ENCODE measurements around the gene DSG3.

Gene DSG3

DNA sequence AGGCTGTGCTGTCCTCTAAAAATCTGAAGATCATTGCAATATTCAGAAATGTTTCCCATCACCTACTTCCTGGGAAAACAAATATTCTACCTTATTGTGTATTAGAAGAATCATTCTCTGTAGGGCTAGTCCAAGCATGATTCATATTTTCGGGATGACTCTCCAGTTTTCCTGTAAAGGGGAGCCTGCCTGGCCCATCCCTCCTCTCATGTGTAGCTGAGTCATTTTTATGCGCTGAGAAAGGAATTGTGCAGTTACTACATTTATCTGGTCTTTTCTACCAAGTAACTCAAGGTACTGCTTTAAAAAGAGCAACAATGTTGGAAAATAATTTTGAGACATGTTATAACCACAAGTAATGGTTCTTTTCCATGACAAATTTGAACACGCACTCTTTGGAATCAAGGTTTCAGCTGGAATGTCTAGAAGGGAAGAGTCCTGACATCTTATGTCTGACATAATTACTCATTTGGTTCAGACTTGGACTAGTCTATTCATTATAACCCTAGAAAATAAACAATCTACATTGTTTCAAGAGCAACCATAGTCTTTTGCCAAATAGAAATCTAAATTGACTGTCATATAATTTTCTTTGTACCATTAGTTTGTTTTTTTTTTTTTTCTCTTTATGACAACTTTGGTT, 6.6 kb downstream of the DSG3 start:
- DNase-seq (ENCODE audit: extremely low read depth, low read depth), result no peak
- no peak overlapping the region for H3K4me3 ChIP-seq (replicated peaks; ENCODE audit: low read depth, low read length)
- TF ChIP-seq CTCF (IDR thresholded peaks at IDR 0.05; ENCODE audit: low read depth, low read length, missing control alignments), result no peak

DNA sequence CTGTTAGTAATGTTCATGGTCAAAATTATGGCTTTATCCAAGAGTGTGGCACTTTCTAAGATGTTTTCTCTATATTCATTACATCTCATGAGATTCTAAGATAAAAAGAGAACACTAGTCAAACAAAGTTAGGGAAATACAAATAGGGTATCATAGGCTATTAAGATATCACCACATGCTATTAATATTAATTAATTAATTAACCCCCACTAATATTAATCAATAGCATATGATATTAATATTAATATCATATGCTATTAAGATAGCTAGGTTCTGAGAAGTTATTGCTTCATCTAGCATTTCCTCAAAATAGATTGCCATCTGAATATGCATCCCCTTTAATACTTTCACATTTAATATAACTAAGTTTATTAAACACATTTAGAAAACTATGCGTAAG, 22.1 kb downstream of the DSG3 start:
- DNase-seq (ENCODE audit: extremely low read depth, low read depth), result no peak
- no peak overlapping the region for H3K4me3 ChIP-seq (replicated peaks; ENCODE audit: low read depth, low read length)
- no peak for TF ChIP-seq CTCF (IDR thresholded peaks at IDR 0.05; ENCODE audit: low read depth, low read length, missing control alignments)

GRCh38 chr18:31478688-31479087, 31.1 kb downstream of the DSG3 start:
- H3K4me3 ChIP-seq (replicated peaks; ENCODE audit: low read depth, low read length), result no peak overlapping the region
- no peak for DNase-seq (ENCODE audit: extremely low read depth, low read depth)
- TF ChIP-seq CTCF (IDR thresholded peaks at IDR 0.05; ENCODE audit: low read depth, low read length, missing control alignments), result no peak

- DNase-seq (ENCODE audit: extremely low read depth, low read depth), result no peak
- no peak for TF ChIP-seq CTCF (IDR thresholded peaks at IDR 0.05; ENCODE audit: low read depth, low read length, missing control alignments)
- no peak overlapping the region for H3K4me3 ChIP-seq (replicated peaks; ENCODE audit: low read depth, low read length)
Measured at GRCh38 chr18:31482051-31482450, 34.5 kb downstream of the DSG3 start.

- TF ChIP-seq CTCF (IDR thresholded peaks at IDR 0.05; ENCODE audit: low read depth, low read length, missing control alignments), result no peak
- H3K4me3 ChIP-seq (replicated peaks; ENCODE audit: low read depth, low read length), result no peak overlapping the region
- DNase-seq (ENCODE audit: extremely low read depth, low read depth), result no peak
Measured at GRCh38 chr18:31483396-31483795, 35.9 kb downstream of the DSG3 start.

DNA sequence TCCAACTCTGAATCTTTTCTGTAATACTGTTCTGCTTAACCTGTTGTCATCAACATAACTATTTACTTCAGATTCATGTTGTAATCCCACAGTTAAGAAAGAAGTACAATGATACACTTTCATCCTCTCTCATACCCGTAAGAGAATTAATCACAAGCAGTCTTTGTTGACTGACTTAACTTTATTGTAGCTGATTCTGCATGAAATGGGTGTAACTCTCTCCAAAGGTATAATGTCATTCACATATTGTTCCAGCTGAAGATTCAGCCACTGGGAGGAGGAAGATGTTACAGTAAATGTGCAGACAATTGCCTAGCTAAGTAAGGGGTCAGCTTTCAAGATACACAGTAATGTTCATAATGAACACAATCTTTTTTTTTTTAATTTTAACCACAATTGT, 36.9 kb downstream of the DSG3 start:
- no peak overlapping the region for H3K4me3 ChIP-seq (replicated peaks; ENCODE audit: low read depth, low read length)
- no peak for DNase-seq (ENCODE audit: extremely low read depth, low read depth)
- TF ChIP-seq CTCF (IDR thresholded peaks at IDR 0.05; ENCODE audit: low read depth, low read length, missing control alignments), result no peak

DNA sequence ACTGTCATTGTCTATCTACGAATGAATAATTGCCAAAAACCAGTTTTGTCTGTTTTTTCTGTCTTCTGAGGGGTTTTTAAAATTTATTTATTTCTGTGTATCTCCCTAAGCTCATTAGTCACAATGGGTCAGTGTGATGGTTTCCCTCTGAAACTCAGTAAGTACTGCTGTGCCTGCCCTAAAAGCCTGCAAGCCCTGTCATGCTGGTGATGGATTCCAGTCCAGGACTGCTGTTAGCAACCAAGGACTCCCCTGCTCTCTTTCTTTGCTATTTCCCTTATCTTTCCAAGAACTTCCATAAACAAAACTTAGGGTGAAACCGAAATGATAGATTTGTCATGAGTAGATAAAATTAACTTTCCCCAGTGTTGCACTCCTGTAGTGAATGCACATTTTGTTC, 38.6 kb downstream of the DSG3 start:
- no peak overlapping the region for H3K4me3 ChIP-seq (replicated peaks; ENCODE audit: low read depth, low read length)
- TF ChIP-seq CTCF (IDR thresholded peaks at IDR 0.05; ENCODE audit: low read depth, low read length, missing control alignments), result no peak
- no peak for DNase-seq (ENCODE audit: extremely low read depth, low read depth)
